ENCODE measurements around the gene LIM2. TPM values are rescaled to one million over a fixed set of nuclear protein-coding genes. Genes with fewer than 3 reads are reported as not detected.

LIM2 gene
- total RNA-seq, 4 donors from 2014 or later, result not detected

GRCh38 chr19:51367565-51368365, 20.0 kb downstream of the LIM2 start:
- H3K27me3 ChIP-seq, result no peaks in the 10 kb centered on the region
- intact Hi-C loops (cut with DNase I; ENCODE audit: low total_unique reads), result no loop called here
- peak overlapping the region; percentile 90 to 97 for H3K27ac ChIP-seq
- peak; percentile 100 for DNase-seq
- no peaks in the 10 kb centered on the region for H3K36me3 ChIP-seq
- peak overlapping the region; percentile 77 to 81 for H3K4me3 ChIP-seq
- H3K4me1 ChIP-seq, result no peaks in the 10 kb centered on the region
- H3K9me3 ChIP-seq, result no peaks in the 10 kb centered on the region
- no peak for TF ChIP-seq POLR2A (IDR thresholded peaks at IDR 0.05)
- TF ChIP-seq, protein P1, sequence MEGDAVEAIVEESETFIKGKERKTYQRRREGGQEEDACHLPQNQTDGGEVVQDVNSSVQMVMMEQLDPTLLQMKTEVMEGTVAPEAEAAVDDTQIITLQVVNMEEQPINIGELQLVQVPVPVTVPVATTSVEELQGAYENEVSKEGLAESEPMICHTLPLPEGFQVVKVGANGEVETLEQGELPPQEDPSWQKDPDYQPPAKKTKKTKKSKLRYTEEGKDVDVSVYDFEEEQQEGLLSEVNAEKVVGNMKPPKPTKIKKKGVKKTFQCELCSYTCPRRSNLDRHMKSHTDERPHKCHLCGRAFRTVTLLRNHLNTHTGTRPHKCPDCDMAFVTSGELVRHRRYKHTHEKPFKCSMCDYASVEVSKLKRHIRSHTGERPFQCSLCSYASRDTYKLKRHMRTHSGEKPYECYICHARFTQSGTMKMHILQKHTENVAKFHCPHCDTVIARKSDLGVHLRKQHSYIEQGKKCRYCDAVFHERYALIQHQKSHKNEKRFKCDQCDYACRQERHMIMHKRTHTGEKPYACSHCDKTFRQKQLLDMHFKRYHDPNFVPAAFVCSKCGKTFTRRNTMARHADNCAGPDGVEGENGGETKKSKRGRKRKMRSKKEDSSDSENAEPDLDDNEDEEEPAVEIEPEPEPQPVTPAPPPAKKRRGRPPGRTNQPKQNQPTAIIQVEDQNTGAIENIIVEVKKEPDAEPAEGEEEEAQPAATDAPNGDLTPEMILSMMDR (IDR thresholded peaks at IDR 0.05), result peak in 1 of 4 experiments; percentile 37

DNA sequence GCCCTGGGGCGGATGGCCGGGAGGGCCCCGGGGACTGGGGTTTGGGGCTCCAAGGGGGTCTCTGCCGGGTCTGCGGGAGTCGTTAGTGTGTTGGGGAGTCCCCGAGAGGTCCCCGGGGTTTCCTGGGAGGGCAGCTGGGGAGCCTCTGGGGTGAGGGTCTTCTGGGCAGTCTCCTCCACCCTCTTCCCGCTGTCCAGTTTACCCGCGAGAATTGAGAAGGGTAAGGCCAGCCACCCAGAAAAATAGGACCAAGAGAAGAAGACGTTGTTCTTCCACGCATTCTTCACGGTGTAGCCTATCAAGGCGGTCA, 20.6 kb downstream of the LIM2 start:
- Histone ChIP-seq H3K27ac (peak overlapping the region; percentile 90 to 97), H3K4me1 (no peaks in the 10 kb centered on the region), H3K36me3 (no peaks in the 10 kb centered on the region), H3K4me3 (peak overlapping the region; percentile 77 to 81), H3K9me3 (no peaks in the 10 kb centered on the region), H3K27me3 (no peaks in the 10 kb centered on the region)
- TF ChIP-seq POLR2A (IDR thresholded peaks at IDR 0.05), result peak; percentile 92 to 95
- TF ChIP-seq, protein P1 (IDR thresholded peaks at IDR 0.05), result peak in 1 of 4 experiments; percentile 4
- intact Hi-C loops (cut with DNase I; ENCODE audit: low total_unique reads), result no loop called here
- no peak for DNase-seq

DNA sequence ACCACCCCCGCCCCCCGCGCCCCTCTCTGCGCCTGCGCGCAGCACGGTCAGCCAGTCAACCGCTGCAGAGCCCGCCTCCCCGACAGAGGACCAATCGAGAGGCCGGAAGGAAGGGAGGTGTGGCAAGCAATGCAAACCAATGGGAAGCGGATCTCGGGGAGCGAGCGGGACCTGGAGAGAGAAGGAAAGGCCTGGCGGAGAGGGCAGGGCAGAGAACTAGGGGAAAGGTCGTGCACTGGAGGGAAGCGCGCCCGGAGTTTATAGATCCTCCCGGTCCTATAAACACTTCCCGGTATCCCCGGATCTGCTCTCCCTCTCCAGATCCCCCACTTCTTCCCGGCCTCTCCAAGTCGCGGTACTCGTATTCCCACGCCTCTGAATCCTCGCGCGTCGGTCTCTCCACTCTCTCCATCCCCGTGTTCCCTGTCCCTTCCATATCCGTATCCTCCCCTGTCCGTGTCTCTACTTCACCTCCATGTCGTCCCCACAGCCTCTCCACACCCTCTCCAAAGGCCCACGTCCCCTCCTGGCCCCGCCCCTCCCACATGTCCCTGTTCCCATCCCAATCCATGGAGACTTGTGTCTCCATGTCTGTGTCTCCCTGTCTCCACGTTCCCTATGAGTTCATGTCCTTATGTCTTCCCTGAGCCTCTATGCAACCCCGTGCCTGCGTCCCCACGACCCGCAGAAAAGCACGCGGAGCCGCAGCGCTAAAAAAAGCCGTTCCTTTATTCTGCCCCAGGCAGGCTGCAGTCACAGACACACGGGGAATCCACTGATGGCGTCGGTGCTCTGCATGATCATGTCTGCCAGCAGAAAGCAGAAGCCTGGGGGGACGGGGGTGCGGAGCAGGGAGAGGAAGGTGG, 21.2 kb downstream of the LIM2 start:
- DNase-seq, result peak; percentile 97 to 99
- TF ChIP-seq, protein P1 (IDR thresholded peaks at IDR 0.05), result no peak
- TF ChIP-seq POLR2A (IDR thresholded peaks at IDR 0.05), result peak; percentile 94 to 97
- Histone ChIP-seq H3K36me3 (no peaks in the 10 kb centered on the region), H3K27ac (peak overlapping the region; percentile 90 to 97), H3K4me3 (peak overlapping the region; percentile 77 to 81), H3K27me3 (no peaks in the 10 kb centered on the region), H3K4me1 (no peaks in the 10 kb centered on the region), H3K9me3 (no peaks in the 10 kb centered on the region)
- intact Hi-C loops (cut with DNase I; ENCODE audit: low total_unique reads), result no loop called here

GRCh38 chr19:51365965-51366388, 21.8 kb downstream of the LIM2 start, which contains the start of gene ETFB:
ETFB (minus strand) TSS chr19:51366388; CDS start chr19:51366326, 62 bp downstream.
- TF ChIP-seq, protein P1 (IDR thresholded peaks at IDR 0.05), result no peak
- TF ChIP-seq POLR2A (IDR thresholded peaks at IDR 0.05), result no peak
- Histone ChIP-seq H3K36me3 (no peaks in the 10 kb centered on the region), H3K27me3 (no peaks in the 10 kb centered on the region), H3K9me3 (no peaks in the 10 kb centered on the region), H3K4me3 (peak within 1 kb of the TSS; percentile 77 to 81), H3K27ac (peak within 1 kb of the TSS; percentile 90 to 97), H3K4me1 (no peaks in the 10 kb centered on the region)
- no peak for DNase-seq
- intact Hi-C loops (cut with DNase I; ENCODE audit: low total_unique reads), result no loop called here

Data from uterus (tissue), 4 donors.